ENCODE data around the gene PHLDB3. TPM values are rescaled to one million over a fixed set of nuclear protein-coding genes. Genes with fewer than 3 reads are reported as not detected.

Gene PHLDB3
- total and polyA plus RNA-seq, 4 donors: 5.8 to 23.4 (median 7.9) TPM

DNA sequence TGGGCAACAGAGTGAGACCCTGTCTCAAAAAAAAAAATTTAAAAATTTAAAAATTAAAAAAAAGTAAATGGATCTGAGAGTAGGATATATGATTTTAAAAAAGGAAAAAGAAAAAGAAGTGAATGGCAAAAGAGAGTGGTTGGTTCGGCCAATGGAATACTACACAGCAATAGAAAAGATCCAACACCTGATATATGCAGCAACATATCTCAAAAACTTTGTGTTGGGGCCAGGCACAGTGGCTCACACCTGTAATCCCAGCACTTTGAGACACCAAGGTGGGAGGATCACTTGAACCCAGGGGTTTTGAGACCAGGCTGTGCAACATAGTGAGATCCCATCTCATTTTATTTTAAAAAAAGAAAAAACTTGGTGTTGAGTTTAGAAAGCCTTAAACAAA, 37.8 kb downstream of the PHLDB3 start:
- 100% methylated on average over 1 of the region's 1 CpG for WGBS, 2 donors
- Histone ChIP-seq H3K27ac (ENCODE audit: low read depth in 1 of 2, low read length in 1 of 2) (no peak overlapping the region), H3K9me3 (ENCODE audit: control insufficient read depth in 4 of 4, insufficient read depth in 3 of 4, low read length in 3 of 4) (no peaks in the 10 kb centered on the region), H3K4me1 (ENCODE audit: control insufficient read depth in 5 of 5, insufficient read depth in 5 of 5, low read length in 5 of 5) (peaks cover 0 to 11% (median 0%) of the 10 kb centered on the region in 5 donors), H3K9ac (ENCODE audit: insufficient read depth in 1 of 2, low read length in 2 of 2) (no peak overlapping the region), H3K36me3 (ENCODE audit: control insufficient read depth in 4 of 4, insufficient read depth in 4 of 4, low read length in 4 of 4) (no peaks in the 10 kb centered on the region), H3K4me3 (no peak overlapping the region), H3K27me3 (ENCODE audit: control insufficient read depth in 3 of 3, insufficient read depth in 3 of 3, low read length in 2 of 3) (peaks cover 0 to 13% (median 11%) of the 10 kb centered on the region in 3 donors)
- TF ChIP-seq, protein P1, sequence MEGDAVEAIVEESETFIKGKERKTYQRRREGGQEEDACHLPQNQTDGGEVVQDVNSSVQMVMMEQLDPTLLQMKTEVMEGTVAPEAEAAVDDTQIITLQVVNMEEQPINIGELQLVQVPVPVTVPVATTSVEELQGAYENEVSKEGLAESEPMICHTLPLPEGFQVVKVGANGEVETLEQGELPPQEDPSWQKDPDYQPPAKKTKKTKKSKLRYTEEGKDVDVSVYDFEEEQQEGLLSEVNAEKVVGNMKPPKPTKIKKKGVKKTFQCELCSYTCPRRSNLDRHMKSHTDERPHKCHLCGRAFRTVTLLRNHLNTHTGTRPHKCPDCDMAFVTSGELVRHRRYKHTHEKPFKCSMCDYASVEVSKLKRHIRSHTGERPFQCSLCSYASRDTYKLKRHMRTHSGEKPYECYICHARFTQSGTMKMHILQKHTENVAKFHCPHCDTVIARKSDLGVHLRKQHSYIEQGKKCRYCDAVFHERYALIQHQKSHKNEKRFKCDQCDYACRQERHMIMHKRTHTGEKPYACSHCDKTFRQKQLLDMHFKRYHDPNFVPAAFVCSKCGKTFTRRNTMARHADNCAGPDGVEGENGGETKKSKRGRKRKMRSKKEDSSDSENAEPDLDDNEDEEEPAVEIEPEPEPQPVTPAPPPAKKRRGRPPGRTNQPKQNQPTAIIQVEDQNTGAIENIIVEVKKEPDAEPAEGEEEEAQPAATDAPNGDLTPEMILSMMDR (IDR thresholded peaks at IDR 0.05; ENCODE audit: control extremely low read depth, extremely low read depth): no peak
- DNase-seq (no peak), ATAC-seq (ENCODE audit: insufficient read depth, low FRiP score) (no peak)

DNA sequence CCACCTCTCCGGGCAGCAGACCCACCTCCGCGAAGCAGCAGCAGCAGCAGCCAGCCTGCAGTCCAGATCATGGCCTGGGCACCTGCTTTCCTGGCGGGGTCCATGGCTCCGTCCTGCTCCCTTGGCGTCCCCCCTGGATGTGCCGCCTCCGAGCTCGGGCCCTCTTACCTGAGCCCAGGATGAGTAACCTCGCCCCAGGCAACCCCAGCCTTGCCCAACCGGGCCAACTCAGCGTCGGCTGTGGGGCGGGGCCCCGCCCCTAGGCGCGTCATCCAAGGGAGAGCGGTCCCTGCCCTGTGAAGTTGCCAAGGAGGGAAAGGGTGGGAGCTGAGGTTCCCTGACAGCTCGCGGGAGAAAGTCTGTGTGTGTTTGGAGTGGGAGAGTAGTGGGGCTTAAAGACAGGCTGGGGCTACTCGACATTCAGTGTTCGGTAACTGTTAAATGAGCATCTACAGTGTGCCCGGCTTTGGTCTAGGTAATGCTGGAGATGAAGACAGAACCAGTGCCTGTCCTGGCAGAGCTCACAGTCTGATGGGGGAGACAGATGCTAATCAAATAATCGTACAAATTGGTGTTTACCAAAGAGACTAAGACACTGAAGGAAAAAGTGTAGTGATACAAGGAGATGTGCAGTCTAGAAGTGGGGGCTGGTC, 39.0 kb downstream of the PHLDB3 start, which contains the start of gene LYPD3:
Gene LYPD3 (minus strand): TSS at position 141 of the 653 bp plus-strand sequence. CDS start 37 bp downstream, at position 104.
- no peak for ATAC-seq (ENCODE audit: insufficient read depth, low FRiP score)
- Histone ChIP-seq H3K9me3 (ENCODE audit: control insufficient read depth in 4 of 4, insufficient read depth in 3 of 4, low read length in 3 of 4) (no peaks in the 10 kb centered on the region), H3K27me3 (ENCODE audit: control insufficient read depth in 3 of 3, insufficient read depth in 3 of 3, low read length in 2 of 3) (peaks cover 0 to 13% (median 11%) of the 10 kb centered on the region in 3 donors), H3K4me1 (ENCODE audit: control insufficient read depth in 5 of 5, insufficient read depth in 5 of 5, low read length in 5 of 5) (peaks cover 0 to 11% (median 0%) of the 10 kb centered on the region in 5 donors), H3K36me3 (ENCODE audit: control insufficient read depth in 4 of 4, insufficient read depth in 4 of 4, low read length in 4 of 4) (no peaks in the 10 kb centered on the region), H3K4me3 (no peak within 1 kb of the TSS), H3K9ac (ENCODE audit: insufficient read depth in 1 of 2, low read length in 2 of 2) (no peak within 1 kb of the TSS), H3K27ac (ENCODE audit: low read depth in 1 of 2, low read length in 1 of 2) (peak within 1 kb of the TSS in 1 of 2 donors; percentile 72)
- 36 to 41% methylated on average over 24 of the region's 24 CpGs for WGBS, 2 donors
- TF ChIP-seq, protein P1 (IDR thresholded peaks at IDR 0.05; ENCODE audit: control extremely low read depth, extremely low read depth): no peak
- DNase-seq: no peak

DNA sequence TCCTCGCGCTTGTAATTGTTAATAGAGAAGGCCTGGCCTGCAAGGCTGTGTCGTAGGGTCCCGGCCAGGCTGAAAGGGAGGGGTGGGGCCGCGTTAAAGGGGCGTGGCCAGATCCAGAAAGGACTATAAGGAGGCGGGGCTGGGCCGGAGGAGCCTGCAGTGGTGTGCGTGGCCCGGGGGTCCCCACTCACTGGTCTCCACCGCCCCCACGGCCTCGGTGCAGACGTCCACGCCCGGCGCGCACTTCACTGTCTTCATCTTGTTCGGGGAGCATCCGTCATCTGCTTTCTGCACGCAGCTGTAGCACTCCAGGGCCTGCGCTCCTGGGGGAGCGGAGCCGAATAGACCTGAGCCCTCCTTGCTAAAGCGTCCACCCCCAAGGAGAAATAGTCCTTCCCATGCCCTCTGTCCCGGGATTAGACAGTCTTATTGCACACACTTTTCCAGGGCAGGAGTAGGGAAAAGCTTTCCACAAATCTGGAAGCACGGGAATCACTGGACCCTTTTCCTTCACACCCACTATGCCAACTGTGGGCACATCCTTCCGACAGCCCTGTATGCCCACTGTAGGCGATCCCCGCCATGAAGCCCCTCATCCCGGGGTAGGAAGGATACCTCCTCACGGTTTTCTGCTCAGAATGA, 40.3 kb downstream of the PHLDB3 start:
- DNase-seq (no peak), ATAC-seq (ENCODE audit: insufficient read depth, low FRiP score) (peak; percentile 31)
- no peak overlapping the region for H3K9ac ChIP-seq (ENCODE audit: insufficient read depth in 1 of 2, low read length in 2 of 2)
- H3K36me3 ChIP-seq (ENCODE audit: control insufficient read depth in 4 of 4, insufficient read depth in 4 of 4, low read length in 4 of 4): no peaks in the 10 kb centered on the region
- peaks cover 0 to 13% (median 11%) of the 10 kb centered on the region in 3 donors for H3K27me3 ChIP-seq (ENCODE audit: control insufficient read depth in 3 of 3, insufficient read depth in 3 of 3, low read length in 2 of 3)
- peaks cover 0 to 9% (median 0%) of the 10 kb centered on the region in 5 donors for H3K4me1 ChIP-seq (ENCODE audit: control insufficient read depth in 5 of 5, insufficient read depth in 5 of 5, low read length in 5 of 5)
- TF ChIP-seq, protein P1 (IDR thresholded peaks at IDR 0.05; ENCODE audit: control extremely low read depth, extremely low read depth): no peak
- WGBS, 2 donors: 12% methylated on average over 30 to 33 of the region's 33 CpGs
- H3K27ac ChIP-seq (ENCODE audit: low read depth in 1 of 2, low read length in 1 of 2): peak overlapping the region; percentile 14 to 72
- peak overlapping the region; percentile 52 for H3K4me3 ChIP-seq
- no peaks in the 10 kb centered on the region for H3K9me3 ChIP-seq (ENCODE audit: control insufficient read depth in 4 of 4, insufficient read depth in 3 of 4, low read length in 3 of 4)
